Measurements from ENCODE around the gene LY9. TPM values are rescaled to one million over a fixed set of nuclear protein-coding genes. Genes with fewer than 3 reads are reported as not detected.

The LY9 gene
- total RNA-seq, 4 donors from 2014 or later = 0.40 to 9.4 (median 1.8) TPM

GRCh38 chr1:160761886-160762285 lies 34.1 kb upstream of the LY9 start:
- Histone ChIP-seq H3K27ac (no peak overlapping the region), H3K36me3 (no peaks in the 10 kb centered on the region), H3K27me3 (no peaks in the 10 kb centered on the region), H3K4me3 (no peak overlapping the region), H3K4me1 (no peaks in the 10 kb centered on the region), H3K9me3 (no peaks in the 10 kb centered on the region)
- no peak for DNase-seq
- no peak for TF ChIP-seq EP300 (IDR thresholded peaks at IDR 0.05; ENCODE audit: low read depth)
- no peak for TF ChIP-seq CTCF (IDR thresholded peaks at IDR 0.05)
- no peak for TF ChIP-seq POLR2A (IDR thresholded peaks at IDR 0.05)
- TF ChIP-seq POLR2AphosphoS5 (IDR thresholded peaks at IDR 0.05) = no peak
- WGBS, 2 donors (ENCODE audit: low coverage in 1 of 2) = 93% methylated on average over 2 of the region's 2 CpGs; no CpG with 5 or more reads in 1 of the 2 donors
- in situ Hi-C loops (cut with MboI; ENCODE audit: low pct_ligation_motif_present in 1 of 4, low pct_unique_long_range_greater_than_20kb in 1 of 4, low sequenced_read_pairs in 3 of 4) (loop anchor here in 1 of 4 donors (10.0 kb wide), 1 partner anchor 77 kb away; no protein-coding TSS in a partner anchor), intact Hi-C loops (cut with DNase I; ENCODE audit: low total_unique reads) (no loop called here)

GRCh38 chr1:160763993-160764392 lies 32.0 kb upstream of the LY9 start:
- Histone ChIP-seq H3K4me3 (no peak overlapping the region), H3K27me3 (no peaks in the 10 kb centered on the region), H3K9me3 (no peaks in the 10 kb centered on the region), H3K27ac (no peak overlapping the region), H3K4me1 (no peaks in the 10 kb centered on the region), H3K36me3 (no peaks in the 10 kb centered on the region)
- in situ Hi-C loops (cut with MboI; ENCODE audit: low pct_ligation_motif_present in 1 of 4, low pct_unique_long_range_greater_than_20kb in 1 of 4, low sequenced_read_pairs in 3 of 4) (loop anchor here in 1 of 4 donors (10.0 kb wide), 1 partner anchor 79 kb away; no protein-coding TSS in a partner anchor), intact Hi-C loops (cut with DNase I; ENCODE audit: low total_unique reads) (no loop called here)
- TF ChIP-seq POLR2A (IDR thresholded peaks at IDR 0.05) (no peak), EP300 (IDR thresholded peaks at IDR 0.05; ENCODE audit: low read depth) (no peak), CTCF (IDR thresholded peaks at IDR 0.05) (no peak), POLR2AphosphoS5 (IDR thresholded peaks at IDR 0.05) (no peak)
- 78 to 82% methylated on average over 3 of the region's 3 CpGs for WGBS, 2 donors (ENCODE audit: low coverage in 1 of 2)
- no peak for DNase-seq

GRCh38 chr1:160767395-160768294 lies 28.3 kb upstream of the LY9 start:
- in situ Hi-C loops (cut with MboI; ENCODE audit: low pct_ligation_motif_present in 1 of 4, low pct_unique_long_range_greater_than_20kb in 1 of 4, low sequenced_read_pairs in 3 of 4) = loop anchor here in 1 of 4 donors (10.0 kb wide), 1 partner anchor 83 kb away; no protein-coding TSS in a partner anchor
- WGBS, 2 donors (ENCODE audit: low coverage in 1 of 2) = 62 to 70% methylated on average over 5 to 8 of the region's 8 CpGs
- Histone ChIP-seq H3K36me3 (no peaks in the 10 kb centered on the region), H3K4me3 (no peak overlapping the region), H3K9me3 (no peaks in the 10 kb centered on the region), H3K27me3 (no peaks in the 10 kb centered on the region), H3K27ac (peak overlapping the region; percentile 16 to 56 (median 34)), H3K4me1 (no peaks in the 10 kb centered on the region)
- intact Hi-C loops (cut with DNase I; ENCODE audit: low total_unique reads) = no loop called here
- DNase-seq = no peak
- TF ChIP-seq POLR2A (IDR thresholded peaks at IDR 0.05) = no peak
- TF ChIP-seq EP300 (IDR thresholded peaks at IDR 0.05; ENCODE audit: low read depth) = no peak
- TF ChIP-seq POLR2AphosphoS5 (IDR thresholded peaks at IDR 0.05) = no peak
- TF ChIP-seq CTCF (IDR thresholded peaks at IDR 0.05) = no peak

GRCh38 chr1:160768295-160768657 lies 27.7 kb upstream of the LY9 start:
- intact Hi-C loops (cut with DNase I; ENCODE audit: low total_unique reads) = no loop called here
- H3K27ac ChIP-seq = peak overlapping the region; percentile 16 to 56 (median 34)
- TF ChIP-seq POLR2AphosphoS5 (IDR thresholded peaks at IDR 0.05) (no peak), CTCF (IDR thresholded peaks at IDR 0.05) (peak; percentile 29 to 54 (median 37)), POLR2A (IDR thresholded peaks at IDR 0.05) (no peak)

More at GRCh38 chr1:160768295-160768657, 27.7 kb upstream of the LY9 start:
- no peaks in the 10 kb centered on the region for H3K4me1 ChIP-seq
- no peaks in the 10 kb centered on the region for H3K27me3 ChIP-seq
- no peak overlapping the region for H3K4me3 ChIP-seq
- no peaks in the 10 kb centered on the region for H3K9me3 ChIP-seq
- H3K36me3 ChIP-seq = no peaks in the 10 kb centered on the region
- in situ Hi-C loops (cut with MboI; ENCODE audit: low pct_ligation_motif_present in 1 of 4, low pct_unique_long_range_greater_than_20kb in 1 of 4, low sequenced_read_pairs in 3 of 4) = loop anchor here in 1 of 4 donors (10.0 kb wide), 1 partner anchor 83 kb away; no protein-coding TSS in a partner anchor
- DNase-seq = peak; percentile 72
